ENCODE results near the gene NELFE. TPM values are rescaled to one million over a fixed set of nuclear protein-coding genes. Genes with fewer than 3 reads are reported as not detected.

Gene NELFE
- total and polyA plus RNA-seq, 7 donors, result 44.3 to 86.9 (median 49.4) TPM

DNA sequence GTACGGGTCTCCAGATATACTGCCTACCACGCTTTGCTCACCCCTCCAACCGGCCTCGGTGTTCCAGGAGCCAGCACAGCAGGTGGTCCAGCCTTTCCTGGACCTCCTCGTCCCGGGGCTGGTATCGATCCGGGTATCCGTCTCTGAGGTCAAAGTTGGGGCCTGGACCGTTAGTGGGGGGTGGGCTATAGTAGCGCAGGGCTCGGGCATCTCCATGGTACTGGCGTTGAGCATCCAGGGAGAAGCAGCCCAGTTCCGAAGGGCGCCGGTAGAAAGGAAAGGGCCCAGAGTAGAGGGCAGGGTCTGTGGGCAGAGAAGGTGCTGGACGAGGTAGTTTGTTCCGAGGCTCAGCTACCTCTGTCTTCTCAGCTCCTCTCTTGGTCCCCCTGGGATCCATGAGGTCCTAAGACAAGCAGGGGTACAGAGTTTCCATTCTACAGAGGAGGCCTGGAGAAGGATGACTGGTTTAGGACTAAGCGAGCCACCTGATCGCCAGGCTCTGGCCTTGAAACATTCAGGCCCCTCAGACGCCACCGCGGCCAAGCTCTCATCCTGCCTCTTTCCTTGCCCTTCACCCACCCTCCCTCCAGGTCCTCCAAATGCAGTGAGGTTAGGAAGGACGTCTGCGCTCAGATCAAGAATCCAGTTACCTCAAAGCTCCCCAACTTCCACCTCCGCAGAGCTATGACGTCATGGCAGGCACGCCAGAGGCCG, 12.7 kb upstream of the NELFE start:
- Histone ChIP-seq H3K36me3 (ENCODE audit: insufficient read depth in 1 of 2, low read depth in 1 of 2) (peaks cover 0 to 48% of the 10 kb centered on the region in 2 donors), H3K4me3 (peak overlapping the region; percentile 95), H3K27me3 (ENCODE audit: insufficient read depth in 3 of 3, low read length in 2 of 3) (no peaks in the 10 kb centered on the region), H3K9me3 (no peaks in the 10 kb centered on the region), H3K27ac (peak overlapping the region; percentile 96), H3K4me1 (peaks cover 19% of the 10 kb centered on the region)
- TF ChIP-seq, protein P1, sequence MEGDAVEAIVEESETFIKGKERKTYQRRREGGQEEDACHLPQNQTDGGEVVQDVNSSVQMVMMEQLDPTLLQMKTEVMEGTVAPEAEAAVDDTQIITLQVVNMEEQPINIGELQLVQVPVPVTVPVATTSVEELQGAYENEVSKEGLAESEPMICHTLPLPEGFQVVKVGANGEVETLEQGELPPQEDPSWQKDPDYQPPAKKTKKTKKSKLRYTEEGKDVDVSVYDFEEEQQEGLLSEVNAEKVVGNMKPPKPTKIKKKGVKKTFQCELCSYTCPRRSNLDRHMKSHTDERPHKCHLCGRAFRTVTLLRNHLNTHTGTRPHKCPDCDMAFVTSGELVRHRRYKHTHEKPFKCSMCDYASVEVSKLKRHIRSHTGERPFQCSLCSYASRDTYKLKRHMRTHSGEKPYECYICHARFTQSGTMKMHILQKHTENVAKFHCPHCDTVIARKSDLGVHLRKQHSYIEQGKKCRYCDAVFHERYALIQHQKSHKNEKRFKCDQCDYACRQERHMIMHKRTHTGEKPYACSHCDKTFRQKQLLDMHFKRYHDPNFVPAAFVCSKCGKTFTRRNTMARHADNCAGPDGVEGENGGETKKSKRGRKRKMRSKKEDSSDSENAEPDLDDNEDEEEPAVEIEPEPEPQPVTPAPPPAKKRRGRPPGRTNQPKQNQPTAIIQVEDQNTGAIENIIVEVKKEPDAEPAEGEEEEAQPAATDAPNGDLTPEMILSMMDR (IDR thresholded peaks at IDR 0.05), result no peak
- 16 to 21% (median 19%) methylated on average over 28 to 29 of the region's 29 CpGs for WGBS, 3 donors
- DNase-seq (no peak), ATAC-seq (peak; percentile 0 to 36 (median 18))
- intact Hi-C loops (cut with DNase I), result no loop called here

DNA sequence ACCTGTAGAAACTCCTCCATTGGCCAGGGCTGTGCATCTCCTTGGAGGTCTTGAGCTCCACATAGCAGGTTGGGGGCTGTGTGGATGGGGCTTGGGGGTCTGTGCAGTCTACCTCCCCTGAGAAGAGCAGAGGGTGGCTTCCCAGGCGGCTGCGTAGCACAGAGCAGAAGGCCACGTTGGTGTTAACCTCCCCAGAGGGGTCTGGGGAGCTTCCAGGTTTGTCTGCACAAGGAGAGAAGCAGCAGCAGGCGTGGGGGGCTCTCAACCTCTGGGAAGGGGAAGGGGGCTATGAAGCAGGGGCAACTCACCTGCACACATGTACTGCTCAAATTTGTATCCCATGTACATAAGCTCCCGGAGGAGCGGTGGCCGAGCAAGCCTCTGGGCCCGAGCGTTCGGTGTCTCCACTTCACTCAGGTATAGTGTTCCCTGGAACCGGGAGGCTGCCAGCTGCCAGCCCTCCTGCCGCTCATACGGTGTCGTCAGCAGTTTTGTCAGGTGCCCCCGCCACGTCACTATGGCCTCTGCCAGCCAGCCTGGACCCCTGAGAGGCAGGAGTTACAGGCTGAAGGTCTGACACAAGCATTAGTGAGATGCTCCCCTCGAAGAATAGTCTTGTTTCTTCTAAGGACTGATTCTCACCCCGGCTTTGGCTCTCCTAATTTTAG, 12.0 kb upstream of the NELFE start:
- Histone ChIP-seq H3K27me3 (ENCODE audit: insufficient read depth in 3 of 3, low read length in 2 of 3) (no peaks in the 10 kb centered on the region), H3K4me3 (peak overlapping the region; percentile 95), H3K9me3 (no peaks in the 10 kb centered on the region), H3K27ac (peak overlapping the region; percentile 96), H3K36me3 (ENCODE audit: insufficient read depth in 1 of 2, low read depth in 1 of 2) (peaks cover 2 to 55% of the 10 kb centered on the region in 2 donors), H3K4me1 (peaks cover 19% of the 10 kb centered on the region)
- DNase-seq (peak in 1 of 2 donors; percentile 61), ATAC-seq (peak in 2 of 4 donors; percentile 7 to 9)
- intact Hi-C loops (cut with DNase I), result no loop called here
- WGBS, 3 donors, result 47 to 73% (median 49%) methylated on average over 14 to 18 of the region's 18 CpGs
- TF ChIP-seq, protein P1 (IDR thresholded peaks at IDR 0.05), result no peak

DNA sequence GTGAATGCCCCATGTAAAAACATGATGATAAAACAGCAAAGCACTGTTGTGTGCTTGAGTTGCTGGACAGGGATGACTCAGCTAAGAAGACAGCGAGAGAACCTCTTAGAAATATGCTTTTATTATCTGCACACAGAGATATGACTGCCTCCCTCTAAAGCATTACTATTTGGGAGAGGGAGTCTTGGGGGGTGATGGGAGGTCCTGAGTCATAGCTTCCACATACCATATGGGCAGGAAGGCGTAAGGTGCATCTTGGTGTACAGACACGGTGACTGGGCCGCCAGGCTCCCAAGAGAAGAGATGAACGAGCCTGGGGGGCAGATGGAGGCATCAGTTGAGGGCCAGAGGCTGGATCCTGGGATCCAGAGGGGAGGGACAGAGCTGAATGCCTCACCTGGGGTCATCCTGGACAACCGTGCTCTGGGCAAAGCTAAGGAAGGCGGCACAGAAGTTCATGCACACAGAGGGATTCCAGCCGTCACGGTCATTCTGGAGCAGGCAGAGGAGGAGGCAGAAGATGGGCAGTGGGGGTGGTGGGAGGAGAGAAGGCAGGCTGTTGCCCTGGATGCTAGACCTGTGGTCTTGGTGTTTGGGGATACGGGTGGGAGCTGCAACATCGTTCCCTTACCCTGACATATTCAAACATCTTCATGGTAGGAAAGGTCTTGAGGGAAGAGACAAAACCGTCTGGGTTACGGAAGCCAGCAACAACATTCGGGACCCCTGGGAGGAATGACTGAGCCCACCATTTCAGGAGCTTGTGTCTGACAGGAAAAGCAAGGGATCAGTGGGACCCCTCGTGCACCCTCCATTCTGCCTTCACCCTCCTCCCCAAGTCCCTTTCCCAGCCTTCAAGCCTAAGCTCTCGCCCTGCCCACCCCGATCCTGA, 11.2 kb upstream of the NELFE start:
- Histone ChIP-seq H3K9me3 (no peaks in the 10 kb centered on the region), H3K4me1 (peaks cover 19% of the 10 kb centered on the region), H3K4me3 (peak overlapping the region; percentile 95), H3K36me3 (ENCODE audit: insufficient read depth in 1 of 2, low read depth in 1 of 2) (peaks cover 5 to 62% of the 10 kb centered on the region in 2 donors), H3K27ac (peak overlapping the region; percentile 96), H3K27me3 (ENCODE audit: insufficient read depth in 3 of 3, low read length in 2 of 3) (no peaks in the 10 kb centered on the region)
- no peak for DNase-seq
- ATAC-seq, result no peak
- 64 to 71% (median 65%) methylated on average over 17 of the region's 17 CpGs for WGBS, 3 donors
- intact Hi-C loops (cut with DNase I), result loop anchor here in 1 of 2 donors (10.0 kb wide), 1 partner anchor 425 kb away; the partner anchor contains the start of genes ATP6V1G2, DDX39B and NFKBIL1
- TF ChIP-seq, protein P1 (IDR thresholded peaks at IDR 0.05), result no peak

DNA sequence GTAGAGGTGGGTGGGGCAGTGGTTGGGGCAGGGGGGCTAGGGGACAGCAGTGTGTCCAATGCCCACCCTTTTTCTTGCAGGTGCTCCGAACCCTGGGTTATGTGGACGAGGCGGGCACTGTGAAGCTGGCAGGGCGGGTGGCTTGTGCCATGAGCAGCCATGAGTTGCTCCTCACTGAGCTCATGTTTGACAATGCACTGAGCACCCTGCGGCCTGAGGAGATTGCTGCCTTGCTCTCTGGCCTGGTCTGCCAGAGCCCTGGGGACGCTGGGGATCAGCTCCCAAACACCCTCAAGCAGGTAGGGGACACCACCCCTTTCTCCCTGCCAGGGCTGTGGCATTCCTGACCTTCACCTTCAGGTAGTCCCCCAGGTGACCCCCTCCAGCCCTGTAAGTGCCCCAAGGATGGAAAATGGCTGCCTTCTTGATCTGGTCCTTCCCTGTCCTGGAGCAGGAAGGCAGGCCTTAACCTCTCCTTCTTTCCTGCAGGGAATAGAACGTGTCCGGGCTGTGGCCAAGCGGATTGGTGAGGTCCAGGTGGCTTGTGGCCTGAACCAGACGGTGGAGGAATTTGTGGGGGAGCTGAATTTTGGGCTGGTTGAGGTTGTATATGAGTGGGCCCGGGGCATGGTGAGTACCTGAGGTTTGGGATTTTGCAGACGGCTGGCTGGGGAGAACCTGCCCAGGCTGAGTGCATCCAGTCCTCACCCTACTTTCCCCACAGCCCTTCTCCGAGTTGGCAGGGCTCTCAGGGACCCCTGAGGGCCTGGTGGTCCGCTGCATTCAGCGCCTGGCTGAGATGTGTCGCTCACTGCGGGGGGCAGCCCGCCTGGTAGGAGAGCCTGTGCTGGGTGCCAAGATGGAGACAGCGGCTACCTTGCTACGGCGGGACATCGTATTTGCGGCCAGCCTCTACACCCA, 10.3 kb upstream of the NELFE start:
- Histone ChIP-seq H3K27me3 (ENCODE audit: insufficient read depth in 3 of 3, low read length in 2 of 3) (no peaks in the 10 kb centered on the region), H3K9me3 (no peaks in the 10 kb centered on the region), H3K4me1 (peaks cover 19% of the 10 kb centered on the region), H3K36me3 (ENCODE audit: insufficient read depth in 1 of 2, low read depth in 1 of 2) (peaks cover 5 to 64% of the 10 kb centered on the region in 2 donors), H3K4me3 (no peak overlapping the region), H3K27ac (no peak overlapping the region)
- ATAC-seq, result no peak
- intact Hi-C loops (cut with DNase I), result loop anchor here in 1 of 2 donors (10.0 kb wide), 1 partner anchor 424 kb away; the partner anchor contains the start of genes ATP6V1G2, DDX39B and NFKBIL1
- WGBS, 3 donors, result 80 to 88% (median 85%) methylated on average over 22 to 23 of the region's 23 CpGs
- TF ChIP-seq, protein P1 (IDR thresholded peaks at IDR 0.05), result no peak
- no peak for DNase-seq

Measured in psoas muscle (tissue), 8 donors.